HCT116 (cell line): ENCODE data around the gene PLD6. TPM values are rescaled to one million over a fixed set of nuclear protein-coding genes. Genes with fewer than 3 reads are reported as not detected.
A peak's percentile ranks its signal among the peaks of the same experiment; 100 is the strongest.

ENCODE experiments used
- ATAC-seq: fragments of 200-7000 bp; cut with Tn5 transposase; 2 replicates; pipeline ENCODE4 v1.9.1; 2020; ENCODE audit warnings: mild to moderate bottlenecking, moderate library complexity
- BruUV-seq: library from RNA; stranded (reverse); fragments of 400-500 nt; replicated peaks from 2 replicates; lab custom pipeline; 2021; lab: Mats Ljungman, UMichigan
- CTCF ChIA-PET: fragments of 300-600 bp; sonication (Branson Sonifier 250); formaldehyde crosslinking; loops from one replicate; lab custom pipeline; 2021; ENCODE audit warnings: antibody characterized with exemption; lab: Charles Lee
- POLR2A ChIA-PET: fragments of 300-600, 350-600 bp; sonication (Branson Sonifier 250); formaldehyde crosslinking; loops from one replicate; lab custom pipeline; 2021; ENCODE audit warnings: antibody characterized with exemption; lab: Charles Lee
- RAD21 ChIA-PET, 2 experiments: fragments of 300-600 bp; sonication (Branson Sonifier 250); formaldehyde crosslinking; loops; one replicate each; lab custom pipeline; 2023; ENCODE audit warnings: low total read pairs in 2 of 2; ENCODE audit not compliant: uncharacterized antibody in 2 of 2, unreplicated experiment in 2 of 2, low non-redundant PET in 1 of 2; lab: Charles Lee
- DNase-seq: peaks from one replicate; pipeline ENCODE4 v3.0.0-alpha.2; 2010; ENCODE audit warnings: low read depth, low spot score
- H2AFZ ChIP-seq: fragments of 200-600 bp; shearing (Covaris generic), sonication (generic); 2 replicates; pipeline ENCODE4 v1.6.1; 2017; ENCODE audit warnings: low read depth, mixed run types, mixed read lengths, antibody characterized with exemption, low read length; ENCODE audit not compliant: poor library complexity, severe bottlenecking
- H3K27ac ChIP-seq: 2 replicates; pipeline ENCODE4 v1.5.1; 2012; ENCODE audit warnings: low read depth, low read length
- H3K27me3 ChIP-seq: fragments of 200-600 bp; sonication (generic); 2 replicates; pipeline ENCODE4 v1.6.1; 2016; ENCODE audit warnings: mixed run types, low read length, mixed read lengths; ENCODE audit not compliant: insufficient read depth
- H3K36me3 ChIP-seq, 2 experiments: fragments of 200-500 bp in 1 of 2; fragments of 200-600 bp in 1 of 2; sonication (Bioruptor generic) in 1 of 2; sonication (generic) in 1 of 2; 2 replicates each; pipeline versions ENCODE4 v1.5.1 to v1.6.1; 2014 to 2016; ENCODE audit warnings: low read length in 2 of 2, inconsistent platforms in 1 of 2, mixed read lengths in 1 of 2, mixed run types in 1 of 2; ENCODE audit not compliant: insufficient read depth in 2 of 2, control insufficient read depth in 1 of 2
- H3K4me1 ChIP-seq, 2 experiments: fragments of 200-600 bp in 1 of 2; sonication (generic) in 1 of 2; 2 replicates each; pipeline versions ENCODE4 v1.5.1 to v1.6.1; 2012 to 2017; ENCODE audit warnings: low read length in 2 of 2, inconsistent platforms in 1 of 2, mild to moderate bottlenecking in 1 of 2, mixed read lengths in 1 of 2, mixed run types in 1 of 2, moderate library complexity in 1 of 2; ENCODE audit not compliant: insufficient read depth in 2 of 2, control insufficient read depth in 1 of 2
- H3K4me2 ChIP-seq: fragments of 200-600 bp; sonication (generic); 2 replicates; pipeline ENCODE4 v1.6.1; 2017; ENCODE audit warnings: mixed run types, low read length, mixed read lengths
- H3K4me3 ChIP-seq, 2 experiments: fragments of 200-600 bp in 1 of 2; sonication (generic) in 1 of 2; replicated peaks in 1 of 2; 2 replicates each; pipeline ENCODE4 v1.5.1; 2011 to 2016; ENCODE audit warnings: low read length in 2 of 2, control low read depth in 1 of 2, low read depth in 1 of 2, mild to moderate bottlenecking in 1 of 2, mixed read lengths in 1 of 2, mixed run types in 1 of 2
- H3K79me2 ChIP-seq: fragments of 200-600 bp; sonication (generic); 2 replicates; pipeline ENCODE4 v1.6.1; 2017; ENCODE audit warnings: mild to moderate bottlenecking, mixed run types, low read length, moderate library complexity, mixed read lengths; ENCODE audit not compliant: insufficient read depth
- H3K9ac ChIP-seq: fragments of 200-600 bp; sonication (generic); 2 replicates; pipeline ENCODE4 v1.6.1; 2016; ENCODE audit warnings: low read length, mixed read lengths
- H3K9me2 ChIP-seq: fragments of 200-600 bp; sonication (generic), shearing (Covaris generic); 2 replicates; pipeline ENCODE4 v1.6.1; 2017; ENCODE audit warnings: mixed run types, mild to moderate bottlenecking, moderate library complexity; ENCODE audit not compliant: insufficient read depth
- H3K9me3 ChIP-seq, 2 experiments: fragments of 200-500 bp in 1 of 2; fragments of 200-600 bp in 1 of 2; sonication (Bioruptor generic) in 1 of 2; sonication (generic) in 1 of 2; 2 replicates each; pipeline ENCODE4 v1.6.1; 2014 to 2017; ENCODE audit warnings: low read length in 2 of 2, mixed read lengths in 2 of 2, inconsistent platforms in 1 of 2, low read depth in 1 of 2, mild to moderate bottlenecking in 1 of 2, mixed run types in 1 of 2, moderate library complexity in 1 of 2; ENCODE audit not compliant: control insufficient read depth in 1 of 2, insufficient read depth in 1 of 2
- H4K20me1 ChIP-seq: fragments of 200-600 bp; sonication (generic), shearing (Covaris generic); 2 replicates; pipeline ENCODE4 v1.6.1; 2017; ENCODE audit warnings: mixed run types, mild to moderate bottlenecking, moderate library complexity; ENCODE audit not compliant: insufficient read depth
- ATF3 ChIP-seq: IDR thresholded peaks from 2 replicates; pipeline ENCODE4 v1.6.1; 2012
- EGR1 ChIP-seq: IDR thresholded peaks from 2 replicates; pipeline ENCODE4 v1.6.1; 2012; ENCODE audit warnings: low read depth
- EZH2 ChIP-seq: fragments of 200-600 bp; sonication (generic); IDR thresholded peaks from 2 replicates; pipeline ENCODE4 v1.6.1; 2017; ENCODE audit warnings: antibody characterized with exemption, mixed run types
- EZH2phosphoT487 ChIP-seq: fragments of 200-600 bp; IDR thresholded peaks from 2 replicates; pipeline ENCODE4 v1.6.1; 2018; ENCODE audit warnings: antibody characterized with exemption, borderline replicate concordance
- FOSL1 ChIP-seq: IDR thresholded peaks from 2 replicates; pipeline ENCODE4 v1.6.1; 2012; ENCODE audit warnings: low read depth
- JUND ChIP-seq: IDR thresholded peaks from 2 replicates; pipeline ENCODE4 v1.6.1; 2012
- POLR2A ChIP-seq: IDR thresholded peaks from 2 replicates; pipeline ENCODE4 v1.7.0; 2011; ENCODE audit warnings: borderline replicate concordance; ENCODE audit not compliant: insufficient read depth, insufficient read length; ENCODE audit errors: extremely low read depth
- RAD21 ChIP-seq: IDR thresholded peaks from 2 replicates; pipeline ENCODE4 v1.6.1; 2012; ENCODE audit warnings: low read depth, mild to moderate bottlenecking
- SIN3A ChIP-seq: IDR thresholded peaks from 2 replicates; pipeline ENCODE4 v1.6.1; 2012; ENCODE audit warnings: low read depth
- SRF ChIP-seq: IDR thresholded peaks from 2 replicates; pipeline ENCODE4 v1.6.1; 2012; ENCODE audit warnings: low read depth
- YY1 ChIP-seq: IDR thresholded peaks from 2 replicates; pipeline ENCODE4 v1.6.1; 2011; ENCODE audit warnings: low read length, low read depth, moderate library complexity, mild to moderate bottlenecking; ENCODE audit not compliant: insufficient replicate concordance; ENCODE audit errors: extremely low read depth
- ZFX ChIP-seq: fragments of 450-650 bp; IDR thresholded peaks from 2 replicates; pipeline ENCODE4 v1.6.1; 2017
- ZNF274 ChIP-seq: fragments of 200-500 bp; sonication (Bioruptor generic); IDR thresholded peaks from 2 replicates; pipeline ENCODE4 v1.6.1; 2014; ENCODE audit warnings: mild to moderate bottlenecking, low read depth, low read length, inconsistent platforms
- intact Hi-C: fragments of 100-400 bp; cut with micrococcal nuclease; formaldehyde crosslinking; loops from 2 replicates; pipeline ENCODE4 v1.10.0; 2022
- total RNA-seq: library from RNA; stranded (reverse); gene quantifications from one replicate; pipeline ENCODE4 v1.2.1, GENCODE V29; 2021; ENCODE audit not compliant: unreplicated experiment
- TF ChIP-seq, protein P1 (sequence below): IDR thresholded peaks from 2 replicates; pipeline ENCODE4 v1.6.1; 2012; ENCODE audit warnings: low read depth
- TF ChIP-seq, protein P2 (sequence below): IDR thresholded peaks from 2 replicates; pipeline ENCODE4 v1.6.1; 2011; ENCODE audit warnings: mild to moderate bottlenecking, low read length, moderate library complexity; ENCODE audit not compliant: insufficient replicate concordance; ENCODE audit errors: extremely low read depth

PLD6 gene
- total RNA-seq, 1 experiment from 2014 or later, result 15.6 TPM

GRCh38 chr17:17191346-17191792 is 14.8 kb downstream of the PLD6 start:
- Histone ChIP-seq H3K4me1 (peaks cover 0 to 18% of the 10 kb centered on the region in 2 experiments; a peak in 2 of 4 replicates), H3K79me2 (no peaks in the 10 kb centered on the region), H3K4me2 (peak overlapping the region; percentile 12), H3K27me3 (no peaks in the 10 kb centered on the region), H3K4me3 (no peak overlapping the region), H4K20me1 (peaks cover 3% of the 10 kb centered on the region; the same call in 1 of the 2 replicates), H2AFZ (no peak overlapping the region), H3K27ac (no peak overlapping the region), H3K36me3 (peaks cover 0 to 10% of the 10 kb centered on the region in 2 experiments; a peak in 1 of 4 replicates), H3K9me2 (no peaks in the 10 kb centered on the region), H3K9me3 (no peaks in the 10 kb centered on the region), H3K9ac (no peak overlapping the region)
- DNase-seq (no peak), ATAC-seq (peak; percentile 30; the same call in 1 of the 2 replicates)
- POLR2A ChIA-PET, result no interaction called here
- BruUV-seq, result no TSS peak
- TF ChIP-seq ATF3 (no peak), JUND (peak; percentile 43; the same call in 1 of the 2 replicates), RAD21 (no peak), FOSL1 (peak; percentile 24; the same call in 1 of the 2 replicates), EGR1 (no peak), EZH2phosphoT487 (no peak), ZFX (no peak), YY1 (no peak), ZNF274 (no peak), SRF (no peak), EZH2 (no peak), POLR2A (no peak), SIN3A (no peak)
- TF ChIP-seq, protein P1, sequence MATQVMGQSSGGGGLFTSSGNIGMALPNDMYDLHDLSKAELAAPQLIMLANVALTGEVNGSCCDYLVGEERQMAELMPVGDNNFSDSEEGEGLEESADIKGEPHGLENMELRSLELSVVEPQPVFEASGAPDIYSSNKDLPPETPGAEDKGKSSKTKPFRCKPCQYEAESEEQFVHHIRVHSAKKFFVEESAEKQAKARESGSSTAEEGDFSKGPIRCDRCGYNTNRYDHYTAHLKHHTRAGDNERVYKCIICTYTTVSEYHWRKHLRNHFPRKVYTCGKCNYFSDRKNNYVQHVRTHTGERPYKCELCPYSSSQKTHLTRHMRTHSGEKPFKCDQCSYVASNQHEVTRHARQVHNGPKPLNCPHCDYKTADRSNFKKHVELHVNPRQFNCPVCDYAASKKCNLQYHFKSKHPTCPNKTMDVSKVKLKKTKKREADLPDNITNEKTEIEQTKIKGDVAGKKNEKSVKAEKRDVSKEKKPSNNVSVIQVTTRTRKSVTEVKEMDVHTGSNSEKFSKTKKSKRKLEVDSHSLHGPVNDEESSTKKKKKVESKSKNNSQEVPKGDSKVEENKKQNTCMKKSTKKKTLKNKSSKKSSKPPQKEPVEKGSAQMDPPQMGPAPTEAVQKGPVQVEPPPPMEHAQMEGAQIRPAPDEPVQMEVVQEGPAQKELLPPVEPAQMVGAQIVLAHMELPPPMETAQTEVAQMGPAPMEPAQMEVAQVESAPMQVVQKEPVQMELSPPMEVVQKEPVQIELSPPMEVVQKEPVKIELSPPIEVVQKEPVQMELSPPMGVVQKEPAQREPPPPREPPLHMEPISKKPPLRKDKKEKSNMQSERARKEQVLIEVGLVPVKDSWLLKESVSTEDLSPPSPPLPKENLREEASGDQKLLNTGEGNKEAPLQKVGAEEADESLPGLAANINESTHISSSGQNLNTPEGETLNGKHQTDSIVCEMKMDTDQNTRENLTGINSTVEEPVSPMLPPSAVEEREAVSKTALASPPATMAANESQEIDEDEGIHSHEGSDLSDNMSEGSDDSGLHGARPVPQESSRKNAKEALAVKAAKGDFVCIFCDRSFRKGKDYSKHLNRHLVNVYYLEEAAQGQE, result no peak
- TF ChIP-seq, protein P2, sequence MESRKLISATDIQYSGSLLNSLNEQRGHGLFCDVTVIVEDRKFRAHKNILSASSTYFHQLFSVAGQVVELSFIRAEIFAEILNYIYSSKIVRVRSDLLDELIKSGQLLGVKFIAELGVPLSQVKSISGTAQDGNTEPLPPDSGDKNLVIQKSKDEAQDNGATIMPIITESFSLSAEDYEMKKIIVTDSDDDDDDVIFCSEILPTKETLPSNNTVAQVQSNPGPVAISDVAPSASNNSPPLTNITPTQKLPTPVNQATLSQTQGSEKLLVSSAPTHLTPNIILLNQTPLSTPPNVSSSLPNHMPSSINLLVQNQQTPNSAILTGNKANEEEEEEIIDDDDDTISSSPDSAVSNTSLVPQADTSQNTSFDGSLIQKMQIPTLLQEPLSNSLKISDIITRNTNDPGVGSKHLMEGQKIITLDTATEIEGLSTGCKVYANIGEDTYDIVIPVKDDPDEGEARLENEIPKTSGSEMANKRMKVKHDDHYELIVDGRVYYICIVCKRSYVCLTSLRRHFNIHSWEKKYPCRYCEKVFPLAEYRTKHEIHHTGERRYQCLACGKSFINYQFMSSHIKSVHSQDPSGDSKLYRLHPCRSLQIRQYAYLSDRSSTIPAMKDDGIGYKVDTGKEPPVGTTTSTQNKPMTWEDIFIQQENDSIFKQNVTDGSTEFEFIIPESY, result no peak
- CTCF ChIA-PET, result no interaction called here
- RAD21 ChIA-PET, result no interaction called here
- intact Hi-C loops, result no loop called here
